ENCODE data around the gene SBF2.
A peak's percentile ranks its signal among the peaks of the same experiment; 100 is the strongest.

SBF2 gene

DNA sequence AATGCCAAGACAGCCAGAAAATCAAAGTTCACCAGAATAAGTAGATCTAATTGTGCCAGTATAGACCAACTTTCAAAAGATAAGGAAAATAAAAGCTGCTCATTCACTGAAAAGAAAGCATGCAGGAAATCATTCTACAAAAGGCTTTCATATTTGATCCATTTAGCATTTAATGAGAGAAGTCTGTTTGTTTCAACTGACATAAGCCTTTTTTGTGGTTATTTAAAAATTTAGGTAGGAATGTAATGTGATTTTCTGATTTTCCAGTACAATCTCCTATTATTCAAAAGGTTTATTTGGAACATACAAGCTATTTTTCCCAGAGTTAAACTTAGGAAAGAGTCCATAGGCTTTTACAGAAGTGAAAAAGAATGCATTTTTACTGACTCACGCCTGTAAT, 92.7 kb downstream of the SBF2 start:
- no peak overlapping the region for H3K4me3 ChIP-seq (ENCODE audit: low read depth, low read length)
- TF ChIP-seq, protein P1, sequence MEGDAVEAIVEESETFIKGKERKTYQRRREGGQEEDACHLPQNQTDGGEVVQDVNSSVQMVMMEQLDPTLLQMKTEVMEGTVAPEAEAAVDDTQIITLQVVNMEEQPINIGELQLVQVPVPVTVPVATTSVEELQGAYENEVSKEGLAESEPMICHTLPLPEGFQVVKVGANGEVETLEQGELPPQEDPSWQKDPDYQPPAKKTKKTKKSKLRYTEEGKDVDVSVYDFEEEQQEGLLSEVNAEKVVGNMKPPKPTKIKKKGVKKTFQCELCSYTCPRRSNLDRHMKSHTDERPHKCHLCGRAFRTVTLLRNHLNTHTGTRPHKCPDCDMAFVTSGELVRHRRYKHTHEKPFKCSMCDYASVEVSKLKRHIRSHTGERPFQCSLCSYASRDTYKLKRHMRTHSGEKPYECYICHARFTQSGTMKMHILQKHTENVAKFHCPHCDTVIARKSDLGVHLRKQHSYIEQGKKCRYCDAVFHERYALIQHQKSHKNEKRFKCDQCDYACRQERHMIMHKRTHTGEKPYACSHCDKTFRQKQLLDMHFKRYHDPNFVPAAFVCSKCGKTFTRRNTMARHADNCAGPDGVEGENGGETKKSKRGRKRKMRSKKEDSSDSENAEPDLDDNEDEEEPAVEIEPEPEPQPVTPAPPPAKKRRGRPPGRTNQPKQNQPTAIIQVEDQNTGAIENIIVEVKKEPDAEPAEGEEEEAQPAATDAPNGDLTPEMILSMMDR (IDR thresholded peaks at IDR 0.05; ENCODE audit: low read depth, low read length, missing control alignments): no peak
- peak; percentile 2 for DNase-seq (ENCODE audit: low read depth)
- in situ Hi-C loops (cut with HindIII; ENCODE audit: low sequenced_read_pairs): no loop called here

DNA sequence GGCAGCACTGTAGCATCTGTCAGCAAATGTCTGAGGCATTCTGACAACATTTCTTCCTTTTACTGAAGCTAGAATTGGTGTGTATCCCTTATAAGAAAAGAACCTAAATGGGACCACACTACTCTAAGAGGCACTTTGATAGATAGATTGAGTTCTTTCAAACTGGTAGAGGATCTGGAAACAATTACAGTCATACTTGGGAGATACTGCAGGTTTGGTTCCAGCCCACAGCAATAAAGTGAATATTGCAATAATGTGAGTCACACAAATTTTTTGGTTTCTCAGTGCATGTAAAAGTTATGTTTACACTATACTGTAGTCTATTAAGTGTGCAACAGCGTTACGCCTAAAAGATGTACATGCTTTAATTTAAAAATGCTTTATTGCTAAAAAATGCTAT, 96.9 kb downstream of the SBF2 start:
- TF ChIP-seq, protein P1 (IDR thresholded peaks at IDR 0.05; ENCODE audit: low read depth, low read length, missing control alignments): no peak
- H3K4me3 ChIP-seq (ENCODE audit: low read depth, low read length): no peak overlapping the region
- in situ Hi-C loops (cut with HindIII; ENCODE audit: low sequenced_read_pairs): no loop called here
- no peak for DNase-seq (ENCODE audit: low read depth)

DNA sequence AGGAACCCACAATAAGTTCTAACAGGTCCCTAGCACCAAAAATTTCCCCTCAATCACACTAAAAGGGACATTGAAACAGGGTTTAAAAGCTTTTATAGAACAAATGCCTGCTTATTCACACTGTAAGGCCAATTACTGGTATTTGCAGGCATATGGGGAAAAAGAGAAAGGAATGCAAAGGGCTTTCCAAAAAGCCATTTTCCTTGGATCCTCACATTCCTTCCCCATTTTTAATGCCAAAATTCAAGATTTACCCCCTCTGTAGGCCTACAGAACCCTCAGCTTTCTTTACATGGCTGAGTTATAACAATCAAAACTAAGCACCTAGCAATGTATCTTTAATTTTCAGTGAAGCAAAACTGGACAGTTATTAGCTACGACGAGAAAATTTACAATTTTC, 102.0 kb downstream of the SBF2 start:
- in situ Hi-C loops (cut with HindIII; ENCODE audit: low sequenced_read_pairs): no loop called here
- TF ChIP-seq, protein P1 (IDR thresholded peaks at IDR 0.05; ENCODE audit: low read depth, low read length, missing control alignments): no peak
- DNase-seq (ENCODE audit: low read depth): no peak
- no peak overlapping the region for H3K4me3 ChIP-seq (ENCODE audit: low read depth, low read length)

DNA sequence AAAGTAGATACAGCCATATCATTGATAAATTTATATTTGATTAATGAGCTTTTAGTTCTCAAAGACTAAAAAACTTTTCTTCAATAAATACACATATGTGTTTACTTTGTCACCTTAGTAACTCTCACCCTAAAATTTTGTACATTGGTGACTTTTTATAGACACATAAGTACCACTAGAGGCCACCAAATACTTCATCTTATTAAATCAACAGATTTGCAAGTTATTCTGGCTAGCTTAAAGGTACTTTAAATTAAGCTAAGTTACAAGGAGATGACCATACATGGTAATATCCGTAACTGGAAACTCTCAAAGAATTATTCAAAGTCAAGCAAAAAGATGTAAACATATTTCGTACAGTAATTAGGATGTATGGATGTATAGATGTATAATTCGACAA, 112.2 kb downstream of the SBF2 start:
- TF ChIP-seq, protein P1 (IDR thresholded peaks at IDR 0.05; ENCODE audit: low read depth, low read length, missing control alignments): no peak
- in situ Hi-C loops (cut with HindIII; ENCODE audit: low sequenced_read_pairs): no loop called here
- DNase-seq (ENCODE audit: low read depth): peak; percentile 15
- no peak overlapping the region for H3K4me3 ChIP-seq (ENCODE audit: low read depth, low read length)

DNA sequence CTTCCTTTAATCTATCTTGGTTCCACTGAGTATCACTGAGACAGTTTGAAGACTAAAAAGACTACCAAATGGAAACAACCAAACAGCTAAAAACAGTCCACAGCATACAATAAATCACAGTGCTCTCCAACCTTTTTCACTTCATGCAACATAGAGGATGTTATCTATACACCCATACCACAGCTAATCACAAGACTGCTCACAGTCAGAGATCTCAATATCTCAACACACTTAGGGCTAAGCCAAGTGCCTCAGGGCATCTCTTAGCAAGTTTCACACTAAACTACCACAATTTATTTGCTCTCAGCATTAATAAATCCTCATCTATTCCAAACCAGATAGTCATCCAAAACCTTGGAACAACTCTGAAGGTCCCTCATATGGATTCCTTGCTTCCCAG, 129.4 kb downstream of the SBF2 start:
- TF ChIP-seq, protein P1 (IDR thresholded peaks at IDR 0.05; ENCODE audit: low read depth, low read length, missing control alignments): no peak
- H3K4me3 ChIP-seq (ENCODE audit: low read depth, low read length): no peak overlapping the region
- no peak for DNase-seq (ENCODE audit: low read depth)
- in situ Hi-C loops (cut with HindIII; ENCODE audit: low sequenced_read_pairs): no loop called here

DNA sequence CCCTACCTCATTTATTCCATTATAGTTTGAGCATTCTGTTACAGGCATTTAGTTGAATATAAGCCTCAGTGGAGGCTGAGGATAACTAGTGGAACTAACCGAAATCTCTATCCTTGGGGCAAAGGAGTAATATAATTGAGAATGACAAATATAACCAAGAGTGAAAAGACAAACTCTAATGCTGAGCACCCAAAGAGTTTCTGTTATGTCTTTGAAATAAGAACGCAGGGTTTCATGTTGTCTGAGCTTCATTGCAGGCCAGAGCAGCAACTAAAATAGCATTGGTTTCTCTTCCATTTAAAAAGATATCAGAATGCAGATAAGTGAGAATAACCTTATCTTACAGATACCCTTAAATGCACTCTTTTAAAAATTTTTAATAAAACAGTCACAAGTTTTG, 131.8 kb downstream of the SBF2 start:
- DNase-seq (ENCODE audit: low read depth): no peak
- in situ Hi-C loops (cut with HindIII; ENCODE audit: low sequenced_read_pairs): no loop called here
- no peak overlapping the region for H3K4me3 ChIP-seq (ENCODE audit: low read depth, low read length)
- TF ChIP-seq, protein P1 (IDR thresholded peaks at IDR 0.05; ENCODE audit: low read depth, low read length, missing control alignments): no peak

DNA sequence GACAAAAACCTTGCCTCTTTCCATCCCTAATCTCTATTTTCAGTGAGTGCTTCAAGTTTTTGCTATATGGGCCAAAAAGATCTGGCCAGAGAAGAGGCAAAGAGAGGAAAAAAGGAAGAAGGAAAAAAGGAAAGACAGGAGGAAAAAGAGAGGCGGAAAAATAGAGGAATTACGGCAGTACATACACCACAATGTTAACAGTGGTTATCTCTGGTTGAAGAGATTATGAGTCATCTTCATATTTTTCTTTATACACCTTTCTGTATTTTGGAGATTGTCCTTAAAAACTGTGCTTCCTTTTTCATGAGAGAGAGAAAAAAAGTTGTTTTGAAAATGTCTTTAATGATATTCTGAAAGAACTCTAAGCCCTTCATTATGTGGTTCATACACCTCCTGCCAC, 133.7 kb downstream of the SBF2 start:
- H3K4me3 ChIP-seq (ENCODE audit: low read depth, low read length): no peak overlapping the region
- DNase-seq (ENCODE audit: low read depth): no peak
- TF ChIP-seq, protein P1 (IDR thresholded peaks at IDR 0.05; ENCODE audit: low read depth, low read length, missing control alignments): no peak
- in situ Hi-C loops (cut with HindIII; ENCODE audit: low sequenced_read_pairs): no loop called here
